GM18868 (cell line): ENCODE data around the gene DIDO1.

Source experiments
- ATAC-seq: cut with Tn5 transposase; IDR thresholded peaks from one replicate; pipeline ENCODE4 v1.9.1; 2021; ENCODE audit warnings: mild to moderate bottlenecking, moderate library complexity; ENCODE audit not compliant: unreplicated experiment

The DIDO1 gene

DNA sequence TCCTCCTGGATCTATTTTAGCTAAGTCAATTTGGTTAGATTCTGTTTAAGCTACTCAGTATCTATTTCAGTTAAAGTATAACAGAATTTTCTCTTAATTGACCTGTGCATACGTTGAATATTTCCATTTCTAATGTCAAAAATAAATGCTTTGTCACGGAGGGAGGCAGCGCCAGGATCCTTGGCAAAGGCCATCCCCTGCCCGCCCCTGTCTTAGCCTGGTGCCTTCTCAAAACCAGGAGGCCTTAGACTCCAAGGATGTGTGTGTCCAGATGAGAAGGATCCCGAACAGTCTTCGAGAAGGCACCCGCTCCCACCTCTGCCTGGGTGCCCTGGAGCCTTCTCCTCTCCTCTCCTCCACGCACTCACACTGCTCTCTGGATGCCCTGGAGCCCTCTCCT, 87.0 kb downstream of the DIDO1 start:
- ATAC-seq = no peak

DNA sequence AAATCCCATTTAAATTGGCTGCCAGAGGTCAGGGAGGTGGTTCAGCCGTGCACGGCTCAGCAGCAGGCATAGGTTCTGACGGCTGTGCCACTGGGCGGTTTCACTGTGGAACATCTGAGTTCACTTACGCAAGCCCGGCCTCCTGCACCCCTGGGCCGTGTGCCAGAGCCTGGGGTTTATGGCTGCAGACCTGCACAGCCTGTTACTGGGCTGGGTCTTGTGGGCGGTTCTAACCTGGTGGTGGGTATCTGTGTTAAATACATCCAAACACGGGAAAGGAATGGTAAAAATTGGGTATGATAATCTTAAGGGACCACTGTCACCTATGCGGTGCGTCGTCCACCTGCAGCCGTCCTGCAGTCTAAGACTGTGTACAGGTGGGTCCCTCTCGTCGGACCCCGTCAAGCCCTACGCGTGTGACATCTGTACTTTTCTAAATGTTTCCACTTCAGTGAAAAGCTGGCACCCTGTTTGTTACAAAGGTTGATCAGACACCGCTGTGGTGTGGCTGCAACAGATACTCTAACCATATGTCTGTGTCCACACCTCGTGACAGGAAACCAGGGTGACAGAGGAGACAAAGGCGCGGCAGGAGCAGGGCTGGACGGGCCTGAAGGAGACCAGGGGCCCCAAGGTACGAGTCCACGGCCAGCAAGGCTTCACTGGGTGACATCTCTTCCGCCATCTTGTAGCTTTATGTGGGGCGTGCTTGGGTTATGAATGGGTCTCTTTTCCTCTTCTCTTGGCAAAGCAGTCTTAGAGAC, 88.0 kb downstream of the DIDO1 start:
- peak; percentile 85 for ATAC-seq

DNA sequence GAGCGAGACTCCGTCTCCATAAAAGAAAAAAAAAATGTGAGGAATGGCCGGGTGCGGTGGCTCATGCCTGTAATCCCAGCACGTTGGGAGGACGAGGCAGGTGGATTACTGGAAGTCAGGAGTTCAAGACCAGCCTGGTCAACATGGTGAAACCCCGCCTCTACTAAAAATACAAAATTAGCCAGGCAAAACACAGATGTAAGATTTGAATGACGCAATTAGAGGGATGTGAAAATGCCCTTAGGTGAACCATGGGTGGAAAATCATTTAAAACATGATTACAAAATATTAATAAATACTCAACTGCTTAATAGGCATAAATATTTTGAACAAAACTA, 88.5 kb downstream of the DIDO1 start:
- peak; percentile 37 for ATAC-seq

DNA sequence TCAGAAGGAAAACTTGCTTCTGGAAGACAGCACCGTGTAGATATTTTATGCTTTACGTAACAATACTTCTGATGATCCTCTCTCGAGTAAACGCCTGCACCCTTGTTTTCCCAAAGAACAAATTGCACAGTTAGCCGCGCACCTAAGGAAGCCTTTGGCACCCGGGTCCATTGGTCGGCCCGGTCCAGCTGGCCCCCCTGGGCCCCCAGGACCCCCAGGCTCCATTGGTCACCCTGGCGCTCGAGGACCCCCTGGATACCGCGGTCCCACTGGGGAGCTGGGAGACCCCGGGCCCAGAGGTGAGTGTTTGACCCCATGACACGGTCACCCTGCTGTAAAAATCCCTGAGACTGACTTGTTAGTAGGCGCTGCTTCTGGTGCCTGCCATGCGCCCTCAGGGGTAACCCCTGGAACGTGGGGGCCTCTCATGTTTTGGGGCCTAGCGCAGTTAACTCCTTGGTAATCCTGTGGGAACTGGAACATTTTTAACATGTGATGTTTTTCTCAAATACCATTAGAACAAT, 89.3 kb downstream of the DIDO1 start:
- ATAC-seq = no peak

DNA sequence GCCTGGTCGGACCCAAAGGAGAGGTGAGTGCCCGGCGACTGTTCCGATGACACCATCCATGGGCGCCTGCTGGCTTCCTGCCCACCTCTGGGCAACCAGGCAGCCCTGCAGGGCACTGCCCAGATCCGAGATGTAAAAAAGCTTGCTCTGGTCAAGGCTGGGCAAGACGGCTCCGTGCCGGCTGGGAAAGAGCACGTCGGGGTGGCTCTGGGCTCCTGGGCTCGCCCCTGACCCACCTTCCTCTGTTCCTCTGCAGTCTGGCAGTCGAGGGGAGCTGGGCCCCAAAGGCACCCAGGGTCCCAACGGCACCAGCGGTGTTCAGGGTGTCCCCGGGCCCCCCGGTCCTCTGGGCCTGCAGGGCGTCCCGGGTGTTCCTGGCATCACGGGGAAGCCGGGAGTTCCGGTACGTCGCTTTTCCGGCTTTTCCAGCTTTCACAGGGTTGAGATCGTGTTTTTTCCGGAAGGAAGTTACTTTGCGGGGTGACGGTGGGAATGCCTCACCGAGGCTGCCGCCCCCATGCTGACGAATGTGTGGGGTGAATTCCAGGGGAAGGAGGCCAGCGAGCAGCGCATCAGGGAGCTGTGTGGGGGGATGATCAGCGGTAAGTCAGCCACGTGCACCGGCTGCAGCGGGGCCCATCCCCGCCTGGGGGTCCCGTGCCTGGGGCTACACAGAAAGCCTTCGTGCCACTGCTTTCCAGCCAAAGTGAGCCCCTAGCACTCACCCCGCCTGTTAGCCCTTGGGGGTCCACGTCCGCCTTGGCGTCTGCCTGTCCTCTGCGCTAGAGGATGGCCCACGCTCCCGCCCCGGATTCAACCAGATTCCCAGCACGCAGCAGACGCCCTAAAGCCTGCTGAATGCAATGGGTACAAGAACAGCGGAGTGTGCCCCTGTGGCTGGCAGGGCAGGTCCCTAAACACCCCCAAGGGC, 90.1 kb downstream of the DIDO1 start:
- no peak for ATAC-seq

DNA sequence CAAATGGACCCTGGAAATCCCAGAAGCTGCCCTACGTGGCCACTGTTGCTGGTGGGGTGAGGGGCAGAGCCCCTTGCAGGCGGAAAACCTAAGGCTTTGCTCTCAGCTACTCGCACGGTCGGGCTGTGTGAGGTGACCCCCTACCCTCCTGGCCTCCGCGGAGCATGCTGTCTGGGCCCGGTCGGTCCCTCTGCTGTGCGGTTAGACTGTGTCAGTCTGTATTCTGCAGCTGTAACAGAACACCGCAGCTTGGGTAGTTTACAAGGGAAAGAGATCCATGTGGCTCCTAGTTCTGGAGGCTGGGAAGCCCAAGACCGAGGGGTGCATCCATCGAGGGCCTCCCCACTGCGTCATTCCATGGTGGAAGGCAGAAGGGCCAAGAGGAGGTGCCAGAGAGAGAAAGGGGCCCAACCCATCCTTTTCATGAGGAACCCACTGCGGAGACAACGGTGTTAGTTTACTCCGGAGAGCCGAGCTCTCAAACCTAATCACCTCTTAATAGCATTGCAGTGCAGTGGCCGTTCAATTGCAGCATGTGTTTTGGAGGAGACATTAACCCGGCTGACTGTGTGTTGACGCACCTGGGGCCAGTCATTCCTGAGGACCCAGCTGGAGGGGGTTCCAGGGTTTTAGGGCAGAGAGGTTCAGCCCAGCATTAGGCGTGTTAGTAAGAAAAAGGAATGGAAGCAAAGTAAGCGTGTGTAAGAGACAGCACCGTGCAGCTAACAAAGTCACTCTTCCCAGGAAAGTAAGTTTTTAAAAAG, 91.2 kb downstream of the DIDO1 start:
- ATAC-seq = no peak

DNA sequence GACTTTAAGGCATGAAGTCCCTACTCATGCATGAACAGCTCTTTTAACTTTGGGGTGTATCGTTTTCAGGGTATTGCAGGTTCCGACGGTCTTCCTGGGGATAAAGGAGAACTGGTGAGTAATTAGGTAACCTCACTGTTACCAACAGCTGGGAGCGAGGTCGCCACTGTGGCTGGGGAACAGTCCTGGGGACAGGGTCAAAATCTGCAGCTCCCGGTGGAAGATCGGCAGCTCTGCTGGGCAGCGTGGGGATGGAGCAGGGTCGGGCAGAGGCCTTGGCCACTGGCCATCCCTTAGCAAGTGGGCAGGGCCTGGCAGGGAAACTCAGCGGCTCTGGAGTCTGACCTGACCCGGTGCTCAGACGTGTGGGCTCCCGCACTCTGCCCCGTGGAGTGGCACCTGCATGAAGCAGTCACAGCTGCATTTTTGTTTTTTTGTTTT, 93.3 kb downstream of the DIDO1 start:
- peak; percentile 16 for ATAC-seq

DNA sequence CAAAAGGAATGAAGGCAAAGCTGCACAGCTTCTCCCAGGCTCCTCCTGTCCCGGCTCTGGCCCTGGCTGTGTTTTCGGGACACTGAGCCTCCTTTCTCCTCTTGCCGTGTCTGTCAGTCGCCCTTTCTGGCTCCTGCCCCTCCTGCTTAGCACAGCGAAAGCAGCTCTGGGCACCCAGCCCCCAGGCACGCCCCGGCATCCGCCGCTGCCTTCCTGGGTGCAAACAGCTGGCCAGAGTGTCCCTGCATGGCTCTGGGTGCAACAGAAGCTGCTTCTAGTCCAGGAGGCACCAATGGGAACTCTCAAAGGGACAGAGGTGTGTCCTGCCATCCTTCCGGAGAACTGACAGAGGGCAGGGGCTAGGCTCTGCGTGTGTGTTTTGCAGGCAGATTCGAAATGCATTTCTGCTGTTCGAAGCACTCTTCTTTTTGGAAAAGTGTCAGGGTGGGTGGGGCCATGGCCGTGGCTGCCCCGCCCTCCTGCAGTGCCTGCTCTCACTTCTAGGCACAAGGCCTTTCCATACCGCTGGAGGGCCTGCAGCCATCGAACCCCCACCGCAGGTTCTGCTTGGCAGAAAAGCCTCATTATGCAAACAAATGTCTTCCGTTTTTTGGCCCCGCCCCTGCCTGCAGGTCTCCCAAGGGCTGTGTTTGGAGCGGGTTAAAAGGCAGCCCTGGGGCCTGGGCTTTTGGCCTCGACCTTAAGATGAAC, 93.9 kb downstream of the DIDO1 start:
- peak; percentile 70 for ATAC-seq

DNA sequence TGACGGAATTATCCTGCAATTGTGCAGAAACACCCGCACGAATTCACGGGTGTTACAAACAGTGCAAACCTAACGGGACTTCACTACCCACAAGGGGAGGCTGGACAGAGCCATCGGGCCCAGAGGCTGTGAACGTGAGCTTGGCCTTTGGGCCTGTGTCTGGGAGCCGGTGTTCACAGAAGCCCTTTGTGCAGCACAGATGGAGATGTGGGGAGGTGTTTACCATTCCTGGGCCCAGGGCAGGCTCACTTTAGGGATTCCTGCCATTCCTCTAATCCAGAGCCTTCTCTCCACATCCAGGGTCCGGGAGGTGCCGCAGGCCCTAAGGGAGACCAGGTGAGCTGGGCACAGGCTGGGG, 94.5 kb downstream of the DIDO1 start:
- no peak for ATAC-seq

DNA sequence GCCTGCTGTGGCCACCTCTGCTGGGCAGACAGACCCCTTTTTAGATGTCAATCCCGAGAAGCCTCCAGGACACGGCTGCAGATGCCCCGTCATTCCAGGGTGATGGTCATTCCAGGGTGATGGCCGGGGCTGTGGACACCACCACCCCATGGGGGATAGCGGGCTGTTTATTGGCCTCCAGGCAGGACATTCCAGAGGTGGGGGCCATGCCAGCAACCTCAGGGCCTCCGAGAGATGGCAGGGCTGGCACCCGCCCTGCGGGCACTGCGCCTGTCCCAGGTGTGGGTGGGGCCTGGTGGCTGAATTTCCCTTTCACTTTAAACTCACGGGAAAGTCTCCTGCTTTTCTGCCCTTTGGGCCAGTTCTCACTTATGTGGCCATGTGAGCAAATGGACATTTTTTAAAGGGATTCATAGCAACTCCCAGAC, 94.9 kb downstream of the DIDO1 start:
- no peak for ATAC-seq

DNA sequence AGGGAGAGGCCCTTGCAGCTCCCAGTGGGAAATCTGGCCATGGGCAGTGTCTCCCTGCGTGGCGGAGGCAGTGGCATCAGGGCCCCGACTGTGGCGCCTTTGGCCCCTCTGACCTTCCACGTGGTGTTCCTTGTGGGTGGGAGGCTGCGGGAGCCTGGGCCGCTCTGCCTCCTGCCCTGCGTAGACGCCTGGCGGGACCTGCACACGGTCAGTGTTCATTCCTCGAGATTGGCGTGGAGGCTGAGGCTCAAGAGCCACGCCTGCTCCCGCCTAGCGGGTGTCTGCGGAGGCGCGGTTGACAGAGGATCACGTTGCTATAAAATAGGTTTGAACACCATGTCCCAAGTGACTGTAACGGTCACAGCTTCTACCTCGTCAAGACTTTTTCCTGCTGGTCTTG, 95.5 kb downstream of the DIDO1 start:
- no peak for ATAC-seq

DNA sequence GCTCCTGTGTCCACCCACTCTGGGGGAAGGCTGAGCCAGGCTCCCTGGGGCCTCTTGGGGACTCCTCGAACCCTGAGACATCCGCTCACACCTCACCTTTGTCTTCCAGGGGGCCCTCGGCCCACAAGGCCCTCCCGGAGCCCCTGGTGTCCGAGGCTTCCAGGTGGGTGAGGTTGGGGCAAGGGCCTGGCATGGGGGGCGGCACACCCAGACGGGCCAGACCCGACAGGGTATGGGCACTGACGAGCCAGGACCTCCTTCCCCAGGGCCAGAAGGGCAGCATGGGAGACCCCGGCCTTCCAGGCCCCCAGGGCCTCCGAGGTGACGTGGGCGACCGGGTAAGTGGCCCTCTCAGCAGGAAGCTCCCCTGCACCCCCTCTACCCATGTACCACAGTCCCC, 96.1 kb downstream of the DIDO1 start:
- no peak for ATAC-seq

DNA sequence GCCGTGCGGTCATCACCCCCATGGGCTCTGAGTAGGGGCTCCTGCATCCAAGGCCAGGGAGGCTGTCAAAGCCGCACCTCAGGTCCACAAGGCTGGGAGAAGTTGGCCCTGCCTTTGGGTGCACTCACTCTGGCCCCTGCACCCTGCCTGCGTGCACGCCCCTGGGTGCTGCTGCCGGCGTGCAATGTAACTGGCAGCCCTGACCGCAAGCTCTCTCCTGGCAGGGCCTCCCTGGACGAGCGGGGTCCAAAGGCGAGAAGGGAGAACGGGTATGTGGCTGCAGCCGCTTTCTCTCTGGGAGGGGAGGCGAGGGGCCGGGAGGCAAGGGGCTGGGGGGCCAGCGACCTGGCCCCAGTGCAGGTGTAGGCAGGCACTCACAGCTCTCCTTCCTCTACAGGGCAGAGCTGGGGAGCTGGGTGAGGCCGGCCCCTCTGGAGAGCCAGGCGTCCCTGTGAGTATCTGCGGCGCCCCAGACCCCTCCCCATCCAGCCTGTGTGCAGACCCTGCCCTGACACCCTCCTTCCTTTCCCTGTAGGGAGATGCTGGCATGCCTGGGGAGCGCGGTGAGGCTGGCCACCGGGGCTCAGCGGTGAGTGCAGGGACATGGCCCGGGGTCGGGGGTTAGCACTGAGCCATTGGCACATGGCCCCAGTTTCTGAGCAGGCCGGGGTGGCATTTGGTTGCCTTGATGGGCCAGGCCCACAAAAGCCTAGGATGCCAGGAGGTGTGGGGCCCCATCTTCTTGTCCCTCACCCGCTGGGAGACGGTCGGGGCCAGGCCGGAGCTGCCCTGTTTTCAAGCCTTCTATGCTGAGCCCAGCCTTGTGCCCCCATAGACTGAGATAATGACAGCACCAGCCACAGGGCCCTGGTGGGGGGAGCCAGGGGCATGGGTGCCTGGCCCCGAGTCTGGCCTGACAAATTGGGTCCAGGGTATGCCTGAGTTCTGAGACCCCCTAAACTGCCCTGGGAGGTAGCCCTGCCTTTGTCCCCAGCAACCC, 96.8 kb downstream of the DIDO1 start:
- ATAC-seq = no peak

DNA sequence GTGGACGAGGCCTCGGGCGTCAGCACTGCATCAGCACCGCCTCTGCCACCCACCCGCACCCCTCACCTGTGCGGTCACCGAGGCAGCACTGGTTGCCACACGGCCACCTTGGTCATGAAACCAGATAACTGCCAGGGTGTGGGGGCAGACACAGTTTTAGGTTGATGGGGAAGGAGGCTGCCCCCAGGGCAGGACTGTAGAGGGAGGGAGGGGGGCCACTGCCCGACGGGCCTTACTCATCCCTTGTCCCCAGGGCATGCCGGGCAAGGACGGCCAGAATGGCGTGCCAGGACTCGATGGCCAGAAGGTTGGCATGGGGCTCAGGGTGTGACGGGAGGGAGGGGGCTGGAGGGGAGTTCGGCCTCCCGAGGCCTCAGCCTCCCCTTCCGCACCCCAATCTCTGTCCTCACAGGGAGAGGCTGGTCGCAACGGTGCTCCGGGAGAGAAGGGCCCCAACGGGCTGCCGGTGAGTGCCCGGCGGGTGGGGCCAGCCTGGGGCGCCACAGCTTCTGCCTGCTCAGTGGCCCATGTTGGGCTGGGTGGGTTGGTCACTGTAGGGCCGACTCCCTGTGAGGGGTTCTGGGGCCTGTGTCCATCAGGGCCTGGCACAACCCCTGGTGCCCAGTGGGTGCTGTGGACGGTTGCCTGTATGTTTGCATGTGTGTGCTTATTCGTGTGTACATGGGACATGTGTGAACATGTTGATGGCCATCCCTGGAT, 97.6 kb downstream of the DIDO1 start:
- ATAC-seq = no peak

DNA sequence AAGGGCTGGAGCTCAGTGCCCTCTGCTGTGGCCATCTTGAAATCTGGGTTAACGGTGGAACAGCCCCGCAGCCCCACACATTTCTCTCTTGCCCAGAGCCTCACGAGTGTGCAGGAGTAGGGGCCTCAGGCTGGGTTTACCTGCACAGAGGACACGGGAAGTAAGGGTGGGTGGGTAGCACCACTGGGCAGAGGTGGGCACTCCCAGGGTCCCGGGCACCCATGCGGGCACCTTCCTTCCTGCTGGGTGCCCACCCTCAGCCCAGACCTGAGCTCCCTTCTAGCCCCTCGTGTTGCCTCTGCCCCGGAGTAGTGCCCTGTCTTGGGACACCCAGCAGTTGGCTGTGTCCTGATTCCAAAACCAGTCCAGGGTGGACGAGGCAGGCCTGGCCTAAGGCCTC, 98.3 kb downstream of the DIDO1 start:
- ATAC-seq = no peak
